Hepatocyte (in vitro differentiated cells): ENCODE measurements around the gene EDNRA.

ENCODE experiments used
- CTCF ChIP-seq: fragments of 200-600 bp; sonication (generic); IDR thresholded peaks from 2 replicates; pipeline ENCODE4 v1.5.1; 2016; ENCODE audit warnings: antibody characterized with exemption, mild to moderate bottlenecking; ENCODE audit not compliant: poor library complexity
- EZH2 ChIP-seq: fragments of 200-600 bp; sonication (generic); IDR thresholded peaks from 2 replicates; pipeline ENCODE4 v1.6.1; 2016; ENCODE audit warnings: antibody characterized with exemption, mild to moderate bottlenecking, borderline replicate concordance

GRCh38 chr4:147571036-147571770, 90.3 kb downstream of the EDNRA start:
- TF ChIP-seq EZH2 = no peak
- TF ChIP-seq CTCF = no peak
